Endodermal cell (in vitro differentiated cells): ENCODE data around the gene ADM. TPM values are rescaled to one million over a fixed set of nuclear protein-coding genes. Genes with fewer than 3 reads are reported as not detected.

Source experiments
- DNase-seq: peaks from one replicate; pipeline ENCODE4 v3.0.0-alpha.2; 2017
- H3K27ac ChIP-seq: 2 replicates; pipeline ENCODE4 v1.5.1; 2013; ENCODE audit warnings: mild to moderate bottlenecking, low read depth, low read length, moderate library complexity
- H3K27me3 ChIP-seq: 2 replicates; pipeline ENCODE4 v1.6.1; 2013; ENCODE audit warnings: mild to moderate bottlenecking, low read length, moderate library complexity; ENCODE audit not compliant: insufficient read depth, control insufficient read depth, poor library complexity, severe bottlenecking
- H3K36me3 ChIP-seq: 2 replicates; pipeline ENCODE4 v1.7.0; 2013; ENCODE audit warnings: mild to moderate bottlenecking, low read length, moderate library complexity; ENCODE audit not compliant: control insufficient read depth, insufficient read depth
- H3K4me1 ChIP-seq: one replicate; pipeline ENCODE4 v1.7.0; 2013; ENCODE audit warnings: low read length; ENCODE audit not compliant: control insufficient read depth, insufficient read depth
- H3K4me3 ChIP-seq: 2 replicates; pipeline ENCODE4 v1.5.1; 2013; ENCODE audit warnings: mild to moderate bottlenecking, low read length, moderate library complexity
- H3K9ac ChIP-seq: 2 replicates; pipeline ENCODE4 v1.6.1; 2013; ENCODE audit warnings: mild to moderate bottlenecking, low read length, moderate library complexity; ENCODE audit not compliant: poor library complexity, severe bottlenecking; ENCODE audit errors: extremely low read depth
- H3K9me3 ChIP-seq: 2 replicates; pipeline ENCODE4 v1.6.1; 2013; ENCODE audit warnings: mild to moderate bottlenecking, low read length, moderate library complexity; ENCODE audit not compliant: control insufficient read depth
- H3K27ac Mint-ChIP-seq: 2 replicates; pipeline ENCODE4 v1.8.0; 2020; ENCODE audit warnings: mixed read lengths
- H3K27me3 Mint-ChIP-seq: 2 replicates; pipeline ENCODE4 v1.8.0; 2021; ENCODE audit warnings: mild to moderate bottlenecking, mixed read lengths; ENCODE audit not compliant: insufficient read depth
- H3K36me3 Mint-ChIP-seq: 2 replicates; pipeline ENCODE4 v1.8.0; 2020; ENCODE audit warnings: low read depth, mixed read lengths
- H3K4me1 Mint-ChIP-seq: 2 replicates; pipeline ENCODE4 v1.8.0; 2020; ENCODE audit warnings: mixed read lengths
- H3K4me3 Mint-ChIP-seq: 2 replicates; pipeline ENCODE4 v1.8.0; 2020; ENCODE audit warnings: mild to moderate bottlenecking, moderate library complexity, mixed read lengths
- H3K9me3 Mint-ChIP-seq: 2 replicates; pipeline ENCODE4 v1.8.0; 2020; ENCODE audit warnings: mild to moderate bottlenecking, mixed read lengths
- WGBS, 2 experiments: methylation state at CpG; one replicate each; pipeline versions ENCODE4 v1.1.5 to v1.1.7; 2013; ENCODE audit warnings: missing lambda C conversion rate in 2 of 2, mixed read lengths in 1 of 2; ENCODE audit not compliant: insufficient coverage in 1 of 2, insufficient read length in 1 of 2; 5-methylcytosine and 5-hydroxymethylcytosine counted together
- total RNA-seq, 2 donors: library from RNA; stranded (reverse); fragmentation: NEBNext Ultra II Directional in 1 of 2; extraction: Animal tissue kit (Norgen Biotek cat#: 25700) in 1 of 2; gene quantifications; 2 replicates in 1 of 2; 3 replicates in 1 of 2; pipeline ENCODE4 v1.2.1, GENCODE V29; 2021
- TF ChIP-seq, protein P1 (sequence below): fragments of 200-600 bp; sonication (generic); conservative IDR thresholded peaks from 2 replicates; pipeline ENCODE4 v1.5.0; 2021; ENCODE audit warnings: antibody characterized with exemption, mild to moderate bottlenecking

The ADM gene
- total RNA-seq, 2 donors from 2014 or later, result 20.6 to 35.5 TPM

DNA sequence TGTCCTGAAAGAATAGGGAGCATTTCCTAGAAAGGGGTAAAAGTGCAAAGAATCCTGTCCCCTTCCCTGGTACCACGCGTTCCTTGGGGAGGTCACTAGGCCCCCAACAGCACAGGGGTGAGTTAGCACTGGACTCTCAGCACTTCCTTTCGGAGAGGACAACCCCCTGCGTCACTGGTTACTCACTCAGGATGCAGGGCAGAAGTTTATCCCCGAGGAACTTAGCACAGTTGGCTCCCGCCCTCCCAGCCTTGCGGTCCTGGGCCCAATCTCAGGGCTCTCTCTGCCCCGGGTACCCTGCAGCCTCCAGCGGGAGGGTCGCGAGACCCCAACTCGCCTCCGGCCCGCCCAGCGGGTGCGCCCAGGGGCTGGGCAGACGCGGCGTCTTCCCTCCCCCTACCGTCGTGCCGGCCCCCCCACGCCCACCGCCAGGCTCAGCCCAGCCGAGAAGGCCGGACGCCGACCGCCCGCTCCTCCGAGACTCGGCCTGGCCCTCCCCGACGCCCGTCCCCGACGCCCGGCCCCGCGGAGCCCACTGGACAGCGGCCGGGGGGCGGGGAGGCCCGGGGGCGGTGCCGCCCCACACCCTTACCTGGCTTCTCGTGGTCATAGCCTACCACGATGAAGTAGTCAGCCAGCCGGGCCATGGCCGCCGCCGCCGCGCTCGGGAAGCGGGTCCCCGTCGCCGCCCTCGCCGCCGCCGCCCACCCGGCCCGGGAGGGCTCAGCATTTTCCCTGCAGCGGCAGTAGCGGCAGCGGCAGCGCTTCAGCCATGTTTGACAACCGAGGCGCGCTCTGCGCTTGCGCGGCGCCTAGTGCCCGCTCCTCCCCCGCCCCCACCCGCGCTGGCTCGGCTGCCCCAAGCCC is 11.2 kb upstream of the ADM start, which contains the start of gene SBF2:
Gene SBF2 (minus strand): TSS at position 797 of the 867 bp plus-strand sequence. CDS start 150 bp downstream, at position 647.
- Mint-ChIP-seq H3K4me3 (peak within 1 kb of the TSS; percentile 76), H3K36me3 (peaks cover 3% of the 10 kb centered on the region), H3K27ac (peak within 1 kb of the TSS; percentile 88), H3K4me1 (peaks cover 28% of the 10 kb centered on the region), H3K27me3 (peaks cover 31% of the 10 kb centered on the region), H3K9me3 (no peaks in the 10 kb centered on the region)
- Histone ChIP-seq H3K9me3 (no peaks in the 10 kb centered on the region), H3K4me1 (no peaks in the 10 kb centered on the region), H3K36me3 (no peaks in the 10 kb centered on the region), H3K4me3 (peak within 1 kb of the TSS; percentile 96), H3K9ac (peak within 1 kb of the TSS; percentile 71), H3K27me3 (no peaks in the 10 kb centered on the region), H3K27ac (peak within 1 kb of the TSS; percentile 53)
- WGBS, 2 experiments, result 0% methylated on average over 21 to 81 of the region's 81 CpGs
- peak; percentile 94 for DNase-seq
- TF ChIP-seq, protein P1, sequence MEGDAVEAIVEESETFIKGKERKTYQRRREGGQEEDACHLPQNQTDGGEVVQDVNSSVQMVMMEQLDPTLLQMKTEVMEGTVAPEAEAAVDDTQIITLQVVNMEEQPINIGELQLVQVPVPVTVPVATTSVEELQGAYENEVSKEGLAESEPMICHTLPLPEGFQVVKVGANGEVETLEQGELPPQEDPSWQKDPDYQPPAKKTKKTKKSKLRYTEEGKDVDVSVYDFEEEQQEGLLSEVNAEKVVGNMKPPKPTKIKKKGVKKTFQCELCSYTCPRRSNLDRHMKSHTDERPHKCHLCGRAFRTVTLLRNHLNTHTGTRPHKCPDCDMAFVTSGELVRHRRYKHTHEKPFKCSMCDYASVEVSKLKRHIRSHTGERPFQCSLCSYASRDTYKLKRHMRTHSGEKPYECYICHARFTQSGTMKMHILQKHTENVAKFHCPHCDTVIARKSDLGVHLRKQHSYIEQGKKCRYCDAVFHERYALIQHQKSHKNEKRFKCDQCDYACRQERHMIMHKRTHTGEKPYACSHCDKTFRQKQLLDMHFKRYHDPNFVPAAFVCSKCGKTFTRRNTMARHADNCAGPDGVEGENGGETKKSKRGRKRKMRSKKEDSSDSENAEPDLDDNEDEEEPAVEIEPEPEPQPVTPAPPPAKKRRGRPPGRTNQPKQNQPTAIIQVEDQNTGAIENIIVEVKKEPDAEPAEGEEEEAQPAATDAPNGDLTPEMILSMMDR, result no peak

DNA sequence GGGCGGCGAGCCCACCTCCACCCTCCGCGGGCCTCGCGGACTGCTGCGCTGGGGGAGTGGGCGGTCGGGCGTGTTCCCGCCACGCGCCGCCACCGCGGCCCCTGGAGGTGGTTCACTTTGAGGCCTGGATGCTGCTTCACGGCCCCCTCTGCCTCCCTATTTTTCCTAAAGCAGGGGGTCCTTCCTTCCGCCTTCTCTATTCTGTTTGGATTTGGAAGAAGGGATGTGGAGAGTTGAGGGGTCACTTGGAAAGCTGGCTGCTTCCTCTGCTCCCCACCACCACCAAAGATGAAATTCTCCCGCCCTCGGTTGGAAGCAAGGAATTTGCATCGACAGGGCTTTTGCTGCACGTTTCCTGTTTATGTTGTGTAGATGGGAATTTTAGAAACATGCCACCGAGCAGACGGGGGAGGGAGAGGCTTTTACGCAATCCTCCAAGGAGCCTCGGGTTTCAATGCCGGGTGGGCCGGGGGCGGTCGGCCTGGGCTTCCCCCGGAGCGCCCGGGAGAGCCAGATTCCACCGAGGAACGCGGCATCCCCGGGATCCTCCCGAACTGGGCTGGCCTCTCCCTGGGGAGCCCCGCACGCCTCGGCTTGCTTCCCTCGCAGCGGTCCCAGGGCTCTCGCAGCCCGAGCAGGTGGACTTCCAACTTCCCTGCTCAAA is 10.5 kb upstream of the ADM start:
- Histone ChIP-seq H3K9ac (peak overlapping the region; percentile 71), H3K27me3 (no peaks in the 10 kb centered on the region), H3K9me3 (no peaks in the 10 kb centered on the region), H3K27ac (peak overlapping the region; percentile 32), H3K4me1 (no peaks in the 10 kb centered on the region), H3K36me3 (peaks cover 3% of the 10 kb centered on the region), H3K4me3 (peak overlapping the region; percentile 96)
- peaks cover 38% of the 10 kb centered on the region for H3K27me3 Mint-ChIP-seq
- H3K4me1 Mint-ChIP-seq, result peaks cover 28% of the 10 kb centered on the region
- H3K4me3 Mint-ChIP-seq, result peak overlapping the region; percentile 76
- TF ChIP-seq, protein P1, result no peak
- WGBS, 2 experiments, result 0 to 1% methylated on average over 16 to 42 of the region's 45 CpGs
- peaks cover 3% of the 10 kb centered on the region for H3K36me3 Mint-ChIP-seq
- H3K27ac Mint-ChIP-seq, result peak overlapping the region; percentile 88
- H3K9me3 Mint-ChIP-seq, result no peaks in the 10 kb centered on the region
- peak; percentile 77 for DNase-seq

DNA sequence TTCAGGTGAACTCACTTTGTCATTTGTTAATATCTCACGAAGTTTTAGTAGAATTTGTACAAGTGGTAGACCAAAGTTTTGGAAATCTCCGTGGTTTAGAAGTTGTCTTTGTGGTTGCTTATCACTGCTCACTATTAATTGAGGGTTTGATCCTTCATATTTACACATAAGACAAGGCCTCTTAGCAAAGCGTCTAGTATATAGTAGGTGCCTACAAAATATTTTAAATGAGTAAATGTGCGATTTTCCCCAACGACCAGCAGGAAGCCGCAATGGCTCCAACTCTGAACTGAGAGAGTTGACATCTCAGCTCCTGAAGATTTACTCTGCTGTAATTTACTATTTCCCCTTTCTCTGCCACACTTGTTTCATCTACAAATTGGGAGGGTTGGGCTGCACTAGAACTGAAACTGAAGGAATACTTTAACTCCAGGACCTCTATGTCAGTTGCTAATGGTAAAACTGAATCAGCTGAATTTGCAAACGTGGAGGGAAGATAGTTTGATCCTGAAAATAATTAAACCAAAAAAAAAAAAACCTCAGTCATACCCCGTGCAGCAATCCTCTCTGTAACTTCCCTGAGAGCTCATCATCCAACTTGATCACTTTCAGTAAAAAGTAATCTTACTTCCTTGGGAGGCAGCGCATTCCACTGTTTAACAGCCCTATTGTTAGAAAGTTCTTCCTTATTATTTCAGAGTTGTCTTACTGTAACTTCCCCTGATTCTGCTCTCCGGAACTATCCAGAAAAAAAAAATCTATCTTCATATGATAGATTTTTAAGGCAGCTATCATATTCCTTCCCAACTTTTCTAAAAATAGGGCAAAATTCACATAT is 9.6 kb upstream of the ADM start:
- H3K36me3 Mint-ChIP-seq, result peaks cover 1% of the 10 kb centered on the region
- Histone ChIP-seq H3K4me1 (no peaks in the 10 kb centered on the region), H3K27me3 (no peaks in the 10 kb centered on the region), H3K27ac (no peak overlapping the region), H3K4me3 (peak overlapping the region; percentile 96), H3K9me3 (no peaks in the 10 kb centered on the region), H3K36me3 (peaks cover 11% of the 10 kb centered on the region), H3K9ac (peak overlapping the region; percentile 71)
- H3K27ac Mint-ChIP-seq, result no peak overlapping the region
- peaks cover 25% of the 10 kb centered on the region for H3K4me1 Mint-ChIP-seq
- H3K9me3 Mint-ChIP-seq, result no peaks in the 10 kb centered on the region
- 40 to 44% methylated on average over 6 to 9 of the region's 10 CpGs for WGBS, 2 experiments
- peak overlapping the region; percentile 76 for H3K4me3 Mint-ChIP-seq
- TF ChIP-seq, protein P1, result no peak
- no peak for DNase-seq
- H3K27me3 Mint-ChIP-seq, result peaks cover 47% of the 10 kb centered on the region
